Heart left ventricle (tissue), 16 donors: Measurements from ENCODE around the gene CD300LD. TPM values are rescaled to one million over a fixed set of nuclear protein-coding genes. Genes with fewer than 3 reads are reported as not detected.
"Not testable (repeated sequence)": the region's sequence is repeated elsewhere in the genome, so short reads cannot be mapped to it uniquely, and the experiment has no call there.

Experiments
- ATAC-seq, 4 donors: fragments of 200-7000 bp; cut with Tn5 transposase; one replicate each; pipeline ENCODE4 v1.9.1; 2020 to 2022; ENCODE audit warnings: moderate library complexity in 4 of 4, mild to moderate bottlenecking in 3 of 4, moderate number of reproducible peaks in 1 of 4
- DNase-seq, 5 donors: peaks; one replicate each; pipeline ENCODE4 v3.0.0-alpha.2; 2020
- H3K27ac ChIP-seq, 12 donors: fragments of 200-600 bp; sonication (generic) in 4 of 12; one replicate each; pipeline versions ENCODE4 v1.5.0 to v1.8.0; 2016 to 2022; ENCODE audit warnings: mild to moderate bottlenecking in 2 of 12
- H3K27me3 ChIP-seq, 9 donors: fragments of 200-600 bp; sonication (generic) in 2 of 9; one replicate each; pipeline versions ENCODE4 v1.5.1 to v1.8.0; 2016 to 2022; ENCODE audit warnings: mild to moderate bottlenecking in 3 of 9
- H3K36me3 ChIP-seq, 9 donors: fragments of 200-600 bp; sonication (generic) in 2 of 9; one replicate each; pipeline versions ENCODE4 v1.5.0 to v1.8.0; 2018 to 2022; ENCODE audit warnings: mild to moderate bottlenecking in 2 of 9
- H3K4me1 ChIP-seq, 12 donors: fragments of 200-600 bp; sonication (generic) in 4 of 12; one replicate each; pipeline versions ENCODE4 v1.5.0 to v1.8.0; 2016 to 2022; ENCODE audit warnings: mild to moderate bottlenecking in 3 of 12
- H3K4me3 ChIP-seq, 12 donors: fragments of 200-600 bp; sonication (generic) in 4 of 12; one replicate each; pipeline versions ENCODE4 v1.5.0 to v1.8.0; 2017 to 2022; ENCODE audit warnings: mild to moderate bottlenecking in 9 of 12, moderate library complexity in 4 of 12
- H3K9me3 ChIP-seq, 12 donors: fragments of 200-600 bp; sonication (generic) in 4 of 12; one replicate each; pipeline versions ENCODE4 v1.5.0 to v1.8.0; 2016 to 2022; ENCODE audit warnings: mild to moderate bottlenecking in 1 of 12
- POLR2A ChIP-seq, 2 donors: fragments of 450-650 bp; IDR thresholded peaks; one replicate each; pipeline ENCODE4 v1.6.1; 2017; ENCODE audit warnings: antibody characterized with exemption in 2 of 2, mild to moderate bottlenecking in 2 of 2, moderate library complexity in 2 of 2
- WGBS, 4 donors: extraction: QIAGEN DNeasy Blood & Tissue Kit in 2 of 4; methylation state at CpG; one replicate each; pipeline versions ENCODE4 v1.1.5 to v1.1.7; 2013 to 2018; 5-methylcytosine and 5-hydroxymethylcytosine counted together
- intact Hi-C, 10 donors: fragments of 100-400 bp; cut with DNase I; formaldehyde crosslinking; loops; one replicate each; pipeline versions ENCODE4 v1.11.1 to v1.14.2; 2022
- polyA plus RNA-seq, 2 donors: library from polyadenylated mRNA; stranded (reverse); fragments of 200-250 nt; gene quantifications; one replicate each; pipeline ENCODE4 v1.2.3, GENCODE V29; 2013
- total RNA-seq, 9 donors: library from RNA; depleted of rRNA in 2 of 9; stranded (reverse); fragments of >200 nt in 2 of 9; fragmentation: NEBNext Ultra II Directional in 3 of 9; extraction: Animal tissue kit (Norgen Biotek cat#: 25700) in 3 of 9; gene quantifications; one replicate each; pipeline versions ENCODE4 v1.1.0 to v1.2.4, GENCODE V29; 2016 to 2023
- TF ChIP-seq, protein P1 (sequence below), 12 donors: fragments of 200-600 bp; sonication (generic) in 4 of 12; IDR thresholded peaks; one replicate each; pipeline versions ENCODE4 v1.5.0 to v1.8.0; 2018 to 2022; ENCODE audit warnings: antibody characterized with exemption in 12 of 12, mild to moderate bottlenecking in 5 of 12
- donor health status: ischemic (EF 13 %, LVEDD 7.1; RV severe dilation, severe dysfunction).
- donor health status: healthy with polysubstance abuse.
- donor health status: DM: no; HTN: yes; CAD: no.
- donor health status: DM: no; HTN: no; CAD: no.
- donor health status: ischemic (EF 25% LVEDD 6.9; RV normal size, moderate dysfunction).
- donor health status: ischemic (EF 25% LVEDD 5.7; RV mildly dilated, moderate dysfunction).
- donor health status: healthy.
- donor health status: DM: yes; HTN: yes; CAD: no.
- donor health status: ischemic (EF 35%, LVEDD 5.7; RV mildly dilated, moderate dysfunction).
- donor health status: nonischemic (EF 11% LVEDD 7.7; RV severe dilation, severe dysfunction).
- donor health status: DM: yes; HTN: yes; CAD: no.
- donor health status: PGD.
- donor health status: ischemic (EF 29% LVEDD 5.4; RV normal size, mild dysfunction).
- donor health status: nonischemic (EF 23%, LVEDD 6.1; RV moderate dilation, normal function).

Gene CD300LD
- total and polyA plus RNA-seq, 11 donors, result not detected

- DNase-seq, result no peak
- intact Hi-C loops, result no loop called here
Observed at GRCh38 chr17:74563358-74563757, 28.7 kb downstream of the CD300LD start.

GRCh38 chr17:74561586-74561985 is 30.5 kb downstream of the CD300LD start:
- ATAC-seq (no peak), DNase-seq (no peak)
- 52 to 64% (median 58%) methylated on average over 3 of the region's 3 CpGs for WGBS, 4 donors
- intact Hi-C loops, result no loop called here
- TF ChIP-seq, protein P1, sequence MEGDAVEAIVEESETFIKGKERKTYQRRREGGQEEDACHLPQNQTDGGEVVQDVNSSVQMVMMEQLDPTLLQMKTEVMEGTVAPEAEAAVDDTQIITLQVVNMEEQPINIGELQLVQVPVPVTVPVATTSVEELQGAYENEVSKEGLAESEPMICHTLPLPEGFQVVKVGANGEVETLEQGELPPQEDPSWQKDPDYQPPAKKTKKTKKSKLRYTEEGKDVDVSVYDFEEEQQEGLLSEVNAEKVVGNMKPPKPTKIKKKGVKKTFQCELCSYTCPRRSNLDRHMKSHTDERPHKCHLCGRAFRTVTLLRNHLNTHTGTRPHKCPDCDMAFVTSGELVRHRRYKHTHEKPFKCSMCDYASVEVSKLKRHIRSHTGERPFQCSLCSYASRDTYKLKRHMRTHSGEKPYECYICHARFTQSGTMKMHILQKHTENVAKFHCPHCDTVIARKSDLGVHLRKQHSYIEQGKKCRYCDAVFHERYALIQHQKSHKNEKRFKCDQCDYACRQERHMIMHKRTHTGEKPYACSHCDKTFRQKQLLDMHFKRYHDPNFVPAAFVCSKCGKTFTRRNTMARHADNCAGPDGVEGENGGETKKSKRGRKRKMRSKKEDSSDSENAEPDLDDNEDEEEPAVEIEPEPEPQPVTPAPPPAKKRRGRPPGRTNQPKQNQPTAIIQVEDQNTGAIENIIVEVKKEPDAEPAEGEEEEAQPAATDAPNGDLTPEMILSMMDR (IDR thresholded peaks at IDR 0.05), result no peak
- no peak for TF ChIP-seq POLR2A (IDR thresholded peaks at IDR 0.05)
- Histone ChIP-seq H3K27me3 (peaks cover 0 to 24% (median 0%) of the 10 kb centered on the region in 9 donors), H3K4me3 (no peak overlapping the region), H3K9me3 (no peaks in the 10 kb centered on the region), H3K36me3 (no peaks in the 10 kb centered on the region), H3K27ac (no peak overlapping the region), H3K4me1 (peaks cover 0 to 7% (median 0%) of the 10 kb centered on the region in 12 donors)

More at GRCh38 chr17:74563358-74563757, 28.7 kb downstream of the CD300LD start:
- Histone ChIP-seq H3K9me3 (no peaks in the 10 kb centered on the region), H3K36me3 (no peaks in the 10 kb centered on the region), H3K4me1 (peaks cover 0 to 22% (median 0%) of the 10 kb centered on the region in 12 donors), H3K27me3 (peaks cover 0 to 30% (median 0%) of the 10 kb centered on the region in 9 donors), H3K4me3 (no peak overlapping the region), H3K27ac (no peak overlapping the region)
- no peak for ATAC-seq
- WGBS, 4 donors, result 88 to 97% (median 91%) methylated on average over 1 of the region's 1 CpG
- TF ChIP-seq POLR2A (IDR thresholded peaks at IDR 0.05), result no peak
- TF ChIP-seq, protein P1 (IDR thresholded peaks at IDR 0.05), result no peak

- Histone ChIP-seq H3K9me3 (no peaks in the 10 kb centered on the region), H3K4me3 (no peak overlapping the region), H3K27ac (no peak overlapping the region), H3K27me3 (peaks cover 0 to 19% (median 0%) of the 10 kb centered on the region in 9 donors), H3K36me3 (no peaks in the 10 kb centered on the region), H3K4me1 (peaks cover 0 to 11% (median 0%) of the 10 kb centered on the region in 12 donors)
- no peak for TF ChIP-seq POLR2A (IDR thresholded peaks at IDR 0.05)
- TF ChIP-seq, protein P1 (IDR thresholded peaks at IDR 0.05), result no peak
- WGBS, 4 donors, result 66 to 78% (median 71%) methylated on average over 6 of the region's 6 CpGs
- ATAC-seq (no peak), DNase-seq (no peak)
- intact Hi-C loops, result no loop called here
Observed at GRCh38 chr17:74558882-74559519, 33.1 kb downstream of the CD300LD start.

GRCh38 chr17:74558402-74558801 is 33.7 kb downstream of the CD300LD start:
- ATAC-seq, DNase-seq, H3K9me3 ChIP-seq, intact Hi-C loops, H3K36me3 ChIP-seq, H3K4me3 ChIP-seq, H3K27ac ChIP-seq: not testable (repeated sequence)
- WGBS, 4 donors, result 65 to 76% (median 70%) methylated on average over 4 of the region's 4 CpGs
- Histone ChIP-seq H3K27me3 (peaks cover 0 to 19% (median 0%) of the 10 kb centered on the region in 9 donors), H3K4me1 (peaks cover 0 to 11% (median 0%) of the 10 kb centered on the region in 12 donors)
